Measurements from ENCODE around the gene NR1I2. TPM values are rescaled to one million over a fixed set of nuclear protein-coding genes. Genes with fewer than 3 reads are reported as not detected.

The NR1I2 gene
- total RNA-seq, 4 donors from 2014 or later, result 78.0 to 271 (median 158) TPM

DNA sequence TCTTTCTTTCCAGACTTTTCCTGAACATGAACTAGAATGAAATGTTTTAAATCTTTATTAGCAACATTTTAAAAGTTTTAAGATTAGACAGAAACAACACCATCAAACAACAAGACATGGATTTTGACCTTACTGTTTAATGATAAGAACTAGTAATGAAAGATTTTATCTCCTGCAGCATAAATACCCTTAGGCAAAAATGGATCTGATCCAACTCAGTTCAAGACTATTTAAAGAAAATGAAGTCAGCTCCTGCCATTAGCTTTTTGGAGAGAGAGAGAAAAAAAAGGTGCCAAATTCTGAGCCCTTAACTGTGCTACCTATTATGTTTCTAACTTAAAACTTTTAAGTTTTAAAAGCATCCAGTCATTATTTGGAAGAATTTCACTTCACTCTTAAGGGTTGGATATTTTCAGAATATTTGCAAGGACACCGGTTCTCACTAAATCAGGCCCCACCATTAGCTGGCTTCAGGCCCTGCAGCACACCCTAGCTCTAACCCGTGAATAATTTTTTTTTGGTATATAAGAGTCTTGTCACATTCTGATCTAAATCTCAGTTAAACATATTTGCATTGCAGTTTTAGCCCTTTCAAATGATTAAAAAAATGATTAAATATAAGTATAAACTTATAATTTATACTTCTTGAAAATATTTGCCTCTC, 60.0 kb downstream of the NR1I2 start:
- WGBS, 2 donors (ENCODE audit: low coverage in 1 of 2), result 83 to 87% methylated on average over 2 of the region's 2 CpGs
- H3K9me3 ChIP-seq, result no peaks in the 10 kb centered on the region
- in situ Hi-C loops (cut with MboI; ENCODE audit: low pct_ligation_motif_present in 1 of 4, low pct_unique_long_range_greater_than_20kb in 1 of 4, low sequenced_read_pairs in 3 of 4), result no loop called here
- H3K36me3 ChIP-seq, result no peaks in the 10 kb centered on the region
- no peak for DNase-seq
- no peaks in the 10 kb centered on the region for H3K27me3 ChIP-seq
- no peak overlapping the region for H3K27ac ChIP-seq
- TF ChIP-seq, protein P1, sequence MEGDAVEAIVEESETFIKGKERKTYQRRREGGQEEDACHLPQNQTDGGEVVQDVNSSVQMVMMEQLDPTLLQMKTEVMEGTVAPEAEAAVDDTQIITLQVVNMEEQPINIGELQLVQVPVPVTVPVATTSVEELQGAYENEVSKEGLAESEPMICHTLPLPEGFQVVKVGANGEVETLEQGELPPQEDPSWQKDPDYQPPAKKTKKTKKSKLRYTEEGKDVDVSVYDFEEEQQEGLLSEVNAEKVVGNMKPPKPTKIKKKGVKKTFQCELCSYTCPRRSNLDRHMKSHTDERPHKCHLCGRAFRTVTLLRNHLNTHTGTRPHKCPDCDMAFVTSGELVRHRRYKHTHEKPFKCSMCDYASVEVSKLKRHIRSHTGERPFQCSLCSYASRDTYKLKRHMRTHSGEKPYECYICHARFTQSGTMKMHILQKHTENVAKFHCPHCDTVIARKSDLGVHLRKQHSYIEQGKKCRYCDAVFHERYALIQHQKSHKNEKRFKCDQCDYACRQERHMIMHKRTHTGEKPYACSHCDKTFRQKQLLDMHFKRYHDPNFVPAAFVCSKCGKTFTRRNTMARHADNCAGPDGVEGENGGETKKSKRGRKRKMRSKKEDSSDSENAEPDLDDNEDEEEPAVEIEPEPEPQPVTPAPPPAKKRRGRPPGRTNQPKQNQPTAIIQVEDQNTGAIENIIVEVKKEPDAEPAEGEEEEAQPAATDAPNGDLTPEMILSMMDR (IDR thresholded peaks at IDR 0.05), result no peak
- TF ChIP-seq POLR2A (IDR thresholded peaks at IDR 0.05) (no peak), POLR2AphosphoS5 (IDR thresholded peaks at IDR 0.05) (no peak), EP300 (IDR thresholded peaks at IDR 0.05; ENCODE audit: low read depth) (no peak)
- H3K4me1 ChIP-seq, result peaks cover 0 to 5% (median 0%) of the 10 kb centered on the region in 4 donors
- intact Hi-C loops (cut with DNase I; ENCODE audit: low total_unique reads), result no loop called here
- H3K4me3 ChIP-seq, result no peak overlapping the region

GRCh38 chr3:119849126-119849525, 67.2 kb downstream of the NR1I2 start:
- in situ Hi-C loops (cut with MboI; ENCODE audit: low pct_ligation_motif_present in 1 of 4, low pct_unique_long_range_greater_than_20kb in 1 of 4, low sequenced_read_pairs in 3 of 4), result no loop called here
- no peak for DNase-seq
- intact Hi-C loops (cut with DNase I; ENCODE audit: low total_unique reads), result no loop called here

DNA sequence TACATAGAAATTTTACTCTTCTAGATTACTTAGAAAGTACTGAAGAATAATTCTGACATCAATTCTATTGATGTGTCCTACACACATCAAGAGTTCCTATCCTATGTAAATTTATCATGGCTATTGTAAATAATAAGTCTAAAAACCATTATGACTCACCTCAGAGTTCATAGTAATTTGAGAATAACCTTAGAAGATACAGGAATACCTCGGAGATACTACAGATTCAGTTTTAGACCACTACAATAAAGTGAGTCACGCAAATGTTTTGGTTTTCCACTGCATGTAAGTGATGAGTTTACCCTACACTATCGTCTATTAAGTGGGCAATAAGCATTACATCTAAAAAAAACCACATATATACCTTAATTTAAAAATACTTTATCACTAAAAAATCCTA, 74.8 kb downstream of the NR1I2 start:
- Histone ChIP-seq H3K4me1 (no peaks in the 10 kb centered on the region), H3K9me3 (no peaks in the 10 kb centered on the region), H3K4me3 (no peak overlapping the region), H3K27ac (no peak overlapping the region), H3K36me3 (peaks cover 0 to 8% (median 0%) of the 10 kb centered on the region in 4 donors), H3K27me3 (no peaks in the 10 kb centered on the region)
- DNase-seq, result no peak
- WGBS, 2 donors (ENCODE audit: low coverage in 1 of 2), result 89 to 97% methylated on average over 3 of the region's 3 CpGs
- intact Hi-C loops (cut with DNase I; ENCODE audit: low total_unique reads) (no loop called here), in situ Hi-C loops (cut with MboI; ENCODE audit: low pct_ligation_motif_present in 1 of 4, low pct_unique_long_range_greater_than_20kb in 1 of 4, low sequenced_read_pairs in 3 of 4) (no loop called here)
- TF ChIP-seq EP300 (IDR thresholded peaks at IDR 0.05; ENCODE audit: low read depth), result no peak
- no peak for TF ChIP-seq POLR2A (IDR thresholded peaks at IDR 0.05)
- TF ChIP-seq, protein P1 (IDR thresholded peaks at IDR 0.05), result no peak
- TF ChIP-seq POLR2AphosphoS5 (IDR thresholded peaks at IDR 0.05), result no peak

More at GRCh38 chr3:119849126-119849525, 67.2 kb downstream of the NR1I2 start:
- Histone ChIP-seq H3K4me3 (no peak overlapping the region), H3K9me3 (no peaks in the 10 kb centered on the region), H3K36me3 (no peaks in the 10 kb centered on the region), H3K4me1 (no peaks in the 10 kb centered on the region), H3K27me3 (no peaks in the 10 kb centered on the region), H3K27ac (no peak overlapping the region)
- 93 to 94% methylated on average over 2 of the region's 2 CpGs for WGBS, 2 donors (ENCODE audit: low coverage in 1 of 2)
- TF ChIP-seq POLR2AphosphoS5 (IDR thresholded peaks at IDR 0.05) (no peak), EP300 (IDR thresholded peaks at IDR 0.05; ENCODE audit: low read depth) (no peak)

GRCh38 chr3:119858957-119859356, 77.1 kb downstream of the NR1I2 start:
- TF ChIP-seq POLR2AphosphoS5 (IDR thresholded peaks at IDR 0.05) (no peak), EP300 (IDR thresholded peaks at IDR 0.05; ENCODE audit: low read depth) (no peak), POLR2A (IDR thresholded peaks at IDR 0.05) (no peak)
- TF ChIP-seq, protein P1 (IDR thresholded peaks at IDR 0.05), result no peak
- 73% methylated on average over 2 of the region's 2 CpGs for WGBS, 2 donors (ENCODE audit: low coverage in 1 of 2)
- no peak for DNase-seq
- Histone ChIP-seq H3K4me1 (no peaks in the 10 kb centered on the region), H3K27ac (no peak overlapping the region), H3K4me3 (no peak overlapping the region), H3K36me3 (peaks cover 0 to 21% (median 7%) of the 10 kb centered on the region in 4 donors), H3K27me3 (no peaks in the 10 kb centered on the region), H3K9me3 (no peaks in the 10 kb centered on the region)
- in situ Hi-C loops (cut with MboI; ENCODE audit: low pct_ligation_motif_present in 1 of 4, low pct_unique_long_range_greater_than_20kb in 1 of 4, low sequenced_read_pairs in 3 of 4) (no loop called here), intact Hi-C loops (cut with DNase I; ENCODE audit: low total_unique reads) (no loop called here)
